Dendritic cell treated with granulocyte-macrophage colony-stimulating factor and Interleukin-4, amounts not matched to agents 40 ng/mL and 50 ng/mL, for 4 days (primary cell): Measurements from ENCODE around the gene DKK3.
"Not testable (repeated sequence)": the region's sequence is repeated elsewhere in the genome, so short reads cannot be mapped to it uniquely, and the experiment has no call there.

ENCODE experiments used
- H3K27ac Mint-ChIP-seq: one replicate; pipeline ENCODE4 v1.8.0; 2022; ENCODE audit warnings: mild to moderate bottlenecking, mixed read lengths
- H3K27me3 Mint-ChIP-seq: one replicate; pipeline ENCODE4 v1.8.0; 2022; ENCODE audit warnings: mild to moderate bottlenecking, mixed read lengths
- H3K36me3 Mint-ChIP-seq: one replicate; pipeline ENCODE4 v1.8.0; 2022; ENCODE audit warnings: low read depth, mixed read lengths
- H3K4me1 Mint-ChIP-seq: one replicate; pipeline ENCODE4 v1.8.0; 2022; ENCODE audit warnings: low read depth, mixed read lengths
- H3K4me3 Mint-ChIP-seq: one replicate; pipeline ENCODE4 v1.8.0; 2022; ENCODE audit warnings: mild to moderate bottlenecking, moderate library complexity, mixed read lengths
- H3K9me3 Mint-ChIP-seq: one replicate; pipeline ENCODE4 v1.8.0; 2022; ENCODE audit warnings: mixed read lengths
- intact Hi-C: fragments of 100-400 bp; cut with micrococcal nuclease; formaldehyde crosslinking; loops from one replicate; pipeline ENCODE4 v1.15.0; 2022

DKK3 gene

GRCh38 chr11:12043959-12044791, 35.7 kb upstream of the DKK3 start:
- peak overlapping the region; percentile 9 for H3K27ac Mint-ChIP-seq
- H3K4me1 Mint-ChIP-seq: peaks cover 39% of the 10 kb centered on the region
- H3K4me3 Mint-ChIP-seq: no peak overlapping the region
- H3K9me3 Mint-ChIP-seq: peaks cover 14% of the 10 kb centered on the region
- intact Hi-C loops: loop anchor here (1.0 kb wide), 2 partner anchors 113 to 246 kb away; no protein-coding TSS in a partner anchor
- no peaks in the 10 kb centered on the region for H3K27me3 Mint-ChIP-seq
- no peaks in the 10 kb centered on the region for H3K36me3 Mint-ChIP-seq

DNA sequence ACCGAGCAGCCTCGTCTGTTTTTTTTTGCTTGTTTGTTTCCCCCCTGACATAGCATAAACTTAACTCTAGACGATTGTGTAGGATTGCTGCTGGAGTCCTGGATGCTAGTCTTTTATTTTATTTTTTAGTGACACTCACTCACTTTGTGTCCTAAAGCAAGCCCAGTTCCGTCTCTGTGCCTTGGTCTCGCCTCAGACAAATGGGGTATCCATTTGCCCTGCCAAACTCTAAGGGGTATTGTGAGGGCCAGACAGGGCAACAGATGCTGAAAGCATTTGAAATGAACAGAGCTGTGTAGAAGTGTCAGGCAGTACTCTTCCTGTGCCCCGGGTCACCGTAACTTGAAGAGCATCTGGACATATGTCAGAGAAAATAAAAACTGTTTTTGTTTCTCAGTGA, 34.8 kb upstream of the DKK3 start:
- H3K36me3 Mint-ChIP-seq: no peaks in the 10 kb centered on the region
- no peak overlapping the region for H3K4me3 Mint-ChIP-seq
- H3K27me3 Mint-ChIP-seq: no peaks in the 10 kb centered on the region
- no peak overlapping the region for H3K27ac Mint-ChIP-seq
- intact Hi-C loops: no loop called here
- peaks cover 39% of the 10 kb centered on the region for H3K4me1 Mint-ChIP-seq
- peaks cover 15% of the 10 kb centered on the region for H3K9me3 Mint-ChIP-seq

GRCh38 chr11:12042215-12042676, 33.8 kb upstream of the DKK3 start:
- intact Hi-C loops: no loop called here
- H3K36me3 Mint-ChIP-seq: no peaks in the 10 kb centered on the region
- H3K4me3 Mint-ChIP-seq: no peak overlapping the region

DNA sequence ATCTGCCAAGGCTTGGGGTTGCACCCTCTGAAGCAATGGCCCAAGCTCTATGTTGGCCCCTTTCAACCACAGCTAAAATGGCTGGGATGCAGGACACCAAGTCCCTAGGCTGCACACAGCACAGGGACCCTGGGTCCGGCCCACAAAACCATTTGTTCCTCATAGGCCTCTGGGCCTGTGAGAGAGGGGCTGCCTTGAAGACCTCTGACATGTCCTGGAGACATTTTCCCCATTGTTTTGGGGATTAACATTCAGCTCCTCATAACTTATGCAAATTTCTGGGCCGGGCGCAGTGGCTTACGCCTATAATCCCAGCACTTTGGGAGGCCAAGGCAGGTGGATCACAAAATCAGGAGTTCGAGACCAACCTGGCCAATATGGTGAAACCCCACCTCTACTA, 32.3 kb upstream of the DKK3 start:
- H3K4me3 Mint-ChIP-seq, H3K9me3 Mint-ChIP-seq, intact Hi-C loops, H3K27me3 Mint-ChIP-seq, H3K36me3 Mint-ChIP-seq, H3K27ac Mint-ChIP-seq: not testable (repeated sequence)
- peaks cover 19% of the 10 kb centered on the region for H3K4me1 Mint-ChIP-seq

More at GRCh38 chr11:12042215-12042676, 33.8 kb upstream of the DKK3 start:
- peaks cover 34% of the 10 kb centered on the region for H3K4me1 Mint-ChIP-seq
- H3K27me3 Mint-ChIP-seq: no peaks in the 10 kb centered on the region
- H3K27ac Mint-ChIP-seq: no peak overlapping the region
- H3K9me3 Mint-ChIP-seq: peaks cover 15% of the 10 kb centered on the region

- Mint-ChIP-seq H3K9me3 (peaks cover 21% of the 10 kb centered on the region), H3K27me3 (peaks cover 6% of the 10 kb centered on the region), H3K36me3 (no peaks in the 10 kb centered on the region), H3K4me3 (no peak overlapping the region), H3K27ac (no peak overlapping the region), H3K4me1 (peaks cover 5% of the 10 kb centered on the region)
- intact Hi-C loops: no loop called here
Observed at GRCh38 chr11:12032968-12033367, 24.5 kb upstream of the DKK3 start.

GRCh38 chr11:12031856-12032544, 23.6 kb upstream of the DKK3 start:
- intact Hi-C loops: no loop called here
- Mint-ChIP-seq H3K4me1 (peaks cover 10% of the 10 kb centered on the region), H3K27me3 (peaks cover 6% of the 10 kb centered on the region), H3K27ac (no peak overlapping the region), H3K9me3 (peaks cover 31% of the 10 kb centered on the region), H3K4me3 (no peak overlapping the region), H3K36me3 (peaks cover 6% of the 10 kb centered on the region)

- H3K4me1 Mint-ChIP-seq: peaks cover 21% of the 10 kb centered on the region
- intact Hi-C loops: no loop called here
- peaks cover 12% of the 10 kb centered on the region for H3K36me3 Mint-ChIP-seq
- H3K4me3 Mint-ChIP-seq: no peak overlapping the region
- H3K9me3 Mint-ChIP-seq: peaks cover 46% of the 10 kb centered on the region
- no peak overlapping the region for H3K27ac Mint-ChIP-seq
- H3K27me3 Mint-ChIP-seq: peaks cover under 1% of the 10 kb centered on the region
Observed at GRCh38 chr11:12029738-12030363, 21.4 kb upstream of the DKK3 start.

GRCh38 chr11:12029119-12029518, 20.7 kb upstream of the DKK3 start:
- peaks cover 17% of the 10 kb centered on the region for H3K36me3 Mint-ChIP-seq

GRCh38 chr11:12028303-12028702, 19.9 kb upstream of the DKK3 start:
- H3K9me3 Mint-ChIP-seq: peaks cover 60% of the 10 kb centered on the region
- no peak overlapping the region for H3K27ac Mint-ChIP-seq
- intact Hi-C loops: no loop called here
- peaks cover 36% of the 10 kb centered on the region for H3K4me1 Mint-ChIP-seq
- H3K36me3 Mint-ChIP-seq: peaks cover 17% of the 10 kb centered on the region
- H3K4me3 Mint-ChIP-seq: no peak overlapping the region
- H3K27me3 Mint-ChIP-seq: no peaks in the 10 kb centered on the region

More at GRCh38 chr11:12029119-12029518, 20.7 kb upstream of the DKK3 start:
- intact Hi-C loops: no loop called here
- H3K9me3 Mint-ChIP-seq: peaks cover 53% of the 10 kb centered on the region
- no peaks in the 10 kb centered on the region for H3K27me3 Mint-ChIP-seq
- H3K27ac Mint-ChIP-seq: no peak overlapping the region
- H3K4me3 Mint-ChIP-seq: no peak overlapping the region
- H3K4me1 Mint-ChIP-seq: peaks cover 28% of the 10 kb centered on the region

DNA sequence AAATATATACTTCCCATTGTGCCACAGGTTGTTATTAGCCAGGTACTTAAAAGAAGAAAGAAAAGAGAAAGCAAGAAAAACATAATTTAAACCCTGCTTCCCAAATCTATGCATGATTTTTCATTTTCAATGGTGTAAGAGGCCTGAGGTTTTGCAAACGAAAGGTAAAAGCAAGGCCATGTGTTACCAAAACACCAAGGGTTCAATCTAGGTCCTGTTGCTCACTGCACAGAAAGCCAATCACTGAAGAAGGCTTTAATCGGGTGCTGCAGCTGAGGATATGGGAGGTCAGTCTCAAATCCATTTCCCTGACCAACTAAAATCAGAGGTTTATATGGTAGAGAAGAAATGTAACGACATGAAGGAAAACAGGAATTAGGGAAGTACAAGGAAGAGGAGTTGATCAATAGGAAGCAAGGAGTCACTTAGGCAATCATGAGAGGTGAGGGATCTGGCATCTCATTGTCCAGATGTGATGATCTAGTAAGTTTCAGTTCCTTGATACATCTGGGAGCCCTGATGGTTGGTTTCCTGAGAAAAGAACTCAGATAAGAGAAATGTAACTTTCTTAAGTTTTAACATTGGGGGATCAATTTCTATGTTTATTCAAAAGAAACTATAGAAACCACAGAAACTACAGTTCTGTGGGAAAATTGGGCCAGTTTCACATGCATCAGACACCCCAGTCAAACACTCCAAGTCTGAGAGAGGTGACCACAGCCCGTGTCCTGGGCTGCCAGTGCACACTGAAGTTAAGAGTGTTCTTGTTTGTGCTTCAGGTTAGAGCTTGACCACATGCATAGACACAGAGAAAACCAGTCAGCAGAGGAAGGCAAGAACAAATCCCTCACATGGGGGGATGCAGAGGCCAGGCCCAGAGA, 18.1 kb upstream of the DKK3 start:
- Mint-ChIP-seq H3K36me3 (peaks cover 24% of the 10 kb centered on the region), H3K9me3 (peaks cover 75% of the 10 kb centered on the region)

GRCh38 chr11:12024254-12024926, 16.0 kb upstream of the DKK3 start:
- intact Hi-C loops: no loop called here
- Mint-ChIP-seq H3K36me3 (peaks cover 24% of the 10 kb centered on the region), H3K4me1 (peaks cover 37% of the 10 kb centered on the region), H3K27ac (no peak overlapping the region), H3K9me3 (peaks cover 68% of the 10 kb centered on the region), H3K27me3 (peaks cover 6% of the 10 kb centered on the region), H3K4me3 (no peak overlapping the region)

More for the DNA sequence above, 18.1 kb upstream of the DKK3 start:
- no peak overlapping the region for H3K4me3 Mint-ChIP-seq
- H3K4me1 Mint-ChIP-seq: peaks cover 37% of the 10 kb centered on the region
- no peaks in the 10 kb centered on the region for H3K27me3 Mint-ChIP-seq
- H3K27ac Mint-ChIP-seq: no peak overlapping the region
- intact Hi-C loops: no loop called here

DNA sequence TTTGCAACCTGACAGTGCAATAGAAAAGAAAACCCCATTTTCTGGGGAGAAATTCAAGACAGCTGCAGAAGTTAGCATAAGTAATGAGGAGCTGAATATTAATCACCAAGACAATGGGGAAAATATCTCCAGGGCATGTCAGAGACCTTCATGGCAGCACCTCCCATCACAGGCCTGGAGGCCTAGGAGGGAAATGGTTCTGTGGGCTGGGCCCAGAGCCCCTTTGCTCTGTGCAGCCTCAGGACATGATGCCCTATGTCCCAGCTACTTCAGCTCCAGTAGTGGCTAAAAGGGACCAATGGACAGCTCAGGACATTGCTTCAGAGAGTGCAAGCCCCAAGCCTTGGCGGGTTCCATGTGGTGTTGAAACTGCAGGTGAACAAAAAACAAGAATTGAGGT, 14.6 kb upstream of the DKK3 start:
- Mint-ChIP-seq H3K4me3 (no peak overlapping the region), H3K27me3 (peaks cover 7% of the 10 kb centered on the region)

GRCh38 chr11:12020546-12020945, 12.1 kb upstream of the DKK3 start:
- no peak overlapping the region for H3K27ac Mint-ChIP-seq
- H3K4me3 Mint-ChIP-seq: no peak overlapping the region
- peaks cover 19% of the 10 kb centered on the region for H3K27me3 Mint-ChIP-seq
- H3K4me1 Mint-ChIP-seq: peaks cover 16% of the 10 kb centered on the region
- H3K36me3 Mint-ChIP-seq: peaks cover 12% of the 10 kb centered on the region
- intact Hi-C loops: no loop called here
- H3K9me3 Mint-ChIP-seq: peaks cover 31% of the 10 kb centered on the region

More for the DNA sequence above, 14.6 kb upstream of the DKK3 start:
- peaks cover 33% of the 10 kb centered on the region for H3K4me1 Mint-ChIP-seq
- intact Hi-C loops: no loop called here
- H3K9me3 Mint-ChIP-seq: peaks cover 54% of the 10 kb centered on the region
- no peak overlapping the region for H3K27ac Mint-ChIP-seq
- peaks cover 24% of the 10 kb centered on the region for H3K36me3 Mint-ChIP-seq
